ENCODE data around the gene CLCN6.

CLCN6 gene

GRCh38 chr1:11794446-11795237, 11.3 kb upstream of the CLCN6 start:
- Histone ChIP-seq H4K20me1 (ENCODE audit: insufficient read depth, low read length) (no peaks in the 10 kb centered on the region), H3K4me1 (ENCODE audit: low read length) (peaks cover 25% of the 10 kb centered on the region), H3K27ac (ENCODE audit: low read length) (no peak overlapping the region), H3K79me2 (ENCODE audit: low read length) (no peaks in the 10 kb centered on the region), H3K4me3 (ENCODE audit: low read length) (no peak overlapping the region), H3K9me3 (ENCODE audit: insufficient read depth, low read length) (no peaks in the 10 kb centered on the region), H2AFZ (ENCODE audit: low read depth, low read length) (no peak overlapping the region), H3K9ac (ENCODE audit: low read length) (no peak overlapping the region), H3K36me3 (replicated peaks; ENCODE audit: low read depth, low read length) (no peaks in the 10 kb centered on the region), H3K27me3 (ENCODE audit: low read depth, low read length) (no peaks in the 10 kb centered on the region), H3K4me2 (ENCODE audit: low read length) (no peak overlapping the region)
- TF ChIP-seq EZH2phosphoT487 (IDR thresholded peaks at IDR 0.05; ENCODE audit: low read depth) = no peak
- TF ChIP-seq, protein P1, sequence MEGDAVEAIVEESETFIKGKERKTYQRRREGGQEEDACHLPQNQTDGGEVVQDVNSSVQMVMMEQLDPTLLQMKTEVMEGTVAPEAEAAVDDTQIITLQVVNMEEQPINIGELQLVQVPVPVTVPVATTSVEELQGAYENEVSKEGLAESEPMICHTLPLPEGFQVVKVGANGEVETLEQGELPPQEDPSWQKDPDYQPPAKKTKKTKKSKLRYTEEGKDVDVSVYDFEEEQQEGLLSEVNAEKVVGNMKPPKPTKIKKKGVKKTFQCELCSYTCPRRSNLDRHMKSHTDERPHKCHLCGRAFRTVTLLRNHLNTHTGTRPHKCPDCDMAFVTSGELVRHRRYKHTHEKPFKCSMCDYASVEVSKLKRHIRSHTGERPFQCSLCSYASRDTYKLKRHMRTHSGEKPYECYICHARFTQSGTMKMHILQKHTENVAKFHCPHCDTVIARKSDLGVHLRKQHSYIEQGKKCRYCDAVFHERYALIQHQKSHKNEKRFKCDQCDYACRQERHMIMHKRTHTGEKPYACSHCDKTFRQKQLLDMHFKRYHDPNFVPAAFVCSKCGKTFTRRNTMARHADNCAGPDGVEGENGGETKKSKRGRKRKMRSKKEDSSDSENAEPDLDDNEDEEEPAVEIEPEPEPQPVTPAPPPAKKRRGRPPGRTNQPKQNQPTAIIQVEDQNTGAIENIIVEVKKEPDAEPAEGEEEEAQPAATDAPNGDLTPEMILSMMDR (IDR thresholded peaks at IDR 0.05; ENCODE audit: low read depth, low read length) = no peak

DNA sequence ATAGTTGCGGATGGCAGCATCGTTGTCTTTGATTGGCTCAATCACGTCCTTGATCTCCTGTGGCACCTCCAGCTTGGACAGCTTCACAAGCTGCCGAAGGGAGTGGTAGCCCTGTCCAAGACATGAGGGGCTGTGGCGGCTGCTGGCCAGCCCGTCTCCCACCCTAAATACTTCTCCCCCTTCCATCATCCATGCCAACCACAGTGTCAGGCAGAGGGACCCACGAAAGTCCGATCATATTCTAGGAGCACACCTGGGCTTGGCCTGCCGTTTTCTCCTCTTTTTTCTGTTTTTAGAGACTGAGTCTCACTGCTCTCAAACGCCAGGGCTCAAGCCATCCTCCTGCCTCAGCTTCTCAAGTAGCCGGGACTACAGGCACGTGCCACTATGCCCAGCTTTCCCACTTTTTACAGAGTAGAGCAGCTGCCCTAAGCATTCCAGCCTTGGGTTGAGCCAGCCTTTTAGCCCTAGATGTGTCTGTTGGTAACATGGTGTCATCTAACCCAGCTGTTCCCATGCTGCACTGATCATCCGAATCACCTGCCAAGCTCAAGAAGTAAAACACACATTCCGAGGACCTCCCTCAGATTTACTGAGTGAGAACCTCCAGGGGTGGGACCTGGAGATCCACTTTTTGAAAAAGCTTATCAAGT, 10.6 kb upstream of the CLCN6 start:
- no peaks in the 10 kb centered on the region for H3K79me2 ChIP-seq (ENCODE audit: low read length)
- H3K9me3 ChIP-seq (ENCODE audit: insufficient read depth, low read length) = no peaks in the 10 kb centered on the region
- no peak overlapping the region for H3K4me2 ChIP-seq (ENCODE audit: low read length)
- H3K9ac ChIP-seq (ENCODE audit: low read length) = no peak overlapping the region
- H3K36me3 ChIP-seq (replicated peaks; ENCODE audit: low read depth, low read length) = no peaks in the 10 kb centered on the region
- H3K4me3 ChIP-seq (ENCODE audit: low read length) = no peak overlapping the region
- no peaks in the 10 kb centered on the region for H4K20me1 ChIP-seq (ENCODE audit: insufficient read depth, low read length)
- peaks cover 25% of the 10 kb centered on the region for H3K4me1 ChIP-seq (ENCODE audit: low read length)
- no peak overlapping the region for H3K27ac ChIP-seq (ENCODE audit: low read length)
- TF ChIP-seq EZH2phosphoT487 (IDR thresholded peaks at IDR 0.05; ENCODE audit: low read depth) = no peak
- TF ChIP-seq, protein P1 (IDR thresholded peaks at IDR 0.05; ENCODE audit: low read depth, low read length) = no peak
- no peaks in the 10 kb centered on the region for H3K27me3 ChIP-seq (ENCODE audit: low read depth, low read length)
- no peak overlapping the region for H2AFZ ChIP-seq (ENCODE audit: low read depth, low read length)

DNA sequence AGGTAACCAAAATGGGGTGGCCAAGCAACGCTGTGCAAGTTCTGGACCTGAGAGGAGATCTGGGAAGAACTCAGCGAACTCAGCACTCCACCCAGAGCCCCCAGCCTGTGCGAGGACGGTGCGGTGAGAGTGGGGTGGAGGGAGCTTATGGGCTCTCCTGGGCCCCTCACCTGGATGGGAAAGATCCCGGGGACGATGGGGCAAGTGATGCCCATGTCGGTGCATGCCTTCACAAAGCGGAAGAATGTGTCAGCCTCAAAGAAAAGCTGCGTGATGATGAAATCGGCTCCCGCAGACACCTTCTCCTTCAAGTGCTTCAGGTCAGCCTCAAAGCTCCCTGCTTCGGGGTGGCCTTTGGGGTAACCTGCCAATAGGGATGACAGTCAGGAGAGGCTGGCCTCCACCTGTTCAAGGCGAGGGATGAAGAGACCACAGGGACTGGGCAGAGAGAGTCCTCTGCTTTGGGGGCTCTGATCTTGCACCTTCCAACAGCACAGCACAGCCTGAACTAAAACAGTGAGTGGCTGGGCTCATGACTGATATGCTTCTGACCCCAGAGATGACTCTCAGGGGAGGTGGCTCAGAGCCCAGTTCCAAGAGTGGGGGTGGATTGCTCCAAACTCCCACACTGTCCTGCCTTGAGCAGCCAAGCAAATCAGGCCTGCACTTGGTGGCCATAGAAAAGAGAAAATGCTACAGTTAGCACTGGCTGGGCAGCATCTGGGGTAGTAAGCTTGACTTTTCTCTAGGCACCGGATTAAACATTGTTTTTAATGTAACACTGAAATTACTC, 9.8 kb upstream of the CLCN6 start:
- Histone ChIP-seq H4K20me1 (ENCODE audit: insufficient read depth, low read length) (no peaks in the 10 kb centered on the region), H2AFZ (ENCODE audit: low read depth, low read length) (no peak overlapping the region), H3K4me2 (ENCODE audit: low read length) (no peak overlapping the region), H3K36me3 (replicated peaks; ENCODE audit: low read depth, low read length) (no peaks in the 10 kb centered on the region), H3K27ac (ENCODE audit: low read length) (no peak overlapping the region), H3K4me1 (ENCODE audit: low read length) (peaks cover 17% of the 10 kb centered on the region), H3K9ac (ENCODE audit: low read length) (no peak overlapping the region), H3K9me3 (ENCODE audit: insufficient read depth, low read length) (no peaks in the 10 kb centered on the region), H3K4me3 (ENCODE audit: low read length) (no peak overlapping the region), H3K79me2 (ENCODE audit: low read length) (no peaks in the 10 kb centered on the region), H3K27me3 (ENCODE audit: low read depth, low read length) (no peaks in the 10 kb centered on the region)
- no peak for TF ChIP-seq EZH2phosphoT487 (IDR thresholded peaks at IDR 0.05; ENCODE audit: low read depth)
- TF ChIP-seq, protein P1 (IDR thresholded peaks at IDR 0.05; ENCODE audit: low read depth, low read length) = no peak
